ENCODE results near the gene ZFAND2A.
"Not testable (repeated sequence)": the region's sequence is repeated elsewhere in the genome, so short reads cannot be mapped to it uniquely, and the experiment has no call there.

Gene ZFAND2A

GRCh38 chr7:1150400-1151002 lies 9.5 kb downstream of the ZFAND2A start:
- no peak for DNase-seq

GRCh38 chr7:1149351-1149794 lies 10.6 kb downstream of the ZFAND2A start:
- no peak for DNase-seq

GRCh38 chr7:1147873-1148272 lies 12.1 kb downstream of the ZFAND2A start:
- DNase-seq = not testable (repeated sequence)

GRCh38 chr7:1144269-1144771 lies 15.7 kb downstream of the ZFAND2A start:
- DNase-seq = no peak

GRCh38 chr7:1143031-1143430 lies 17.0 kb downstream of the ZFAND2A start:
- not testable (repeated sequence) for DNase-seq

- no peak for DNase-seq
These were observed 17.9 kb downstream of the ZFAND2A start for GRCh38 chr7:1142051-1142635.

GRCh38 chr7:1141651-1142050 lies 18.3 kb downstream of the ZFAND2A start:
- no peak for DNase-seq

GRCh38 chr7:1140476-1141104 lies 19.4 kb downstream of the ZFAND2A start:
- no peak for DNase-seq

- no peak for DNase-seq
These were observed 22.4 kb downstream of the ZFAND2A start for GRCh38 chr7:1137517-1138167.

GRCh38 chr7:1136841-1137516 lies 23.0 kb downstream of the ZFAND2A start:
- no peak for DNase-seq

GRCh38 chr7:1134951-1135350 lies 25.0 kb downstream of the ZFAND2A start:
- no peak for DNase-seq

- DNase-seq = no peak
These were observed 28.3 kb downstream of the ZFAND2A start for GRCh38 chr7:1131471-1132265.

- DNase-seq = no peak
These were observed 29.7 kb downstream of the ZFAND2A start for GRCh38 chr7:1130021-1130990.

GRCh38 chr7:1129431-1129830 lies 30.6 kb downstream of the ZFAND2A start:
- no peak for DNase-seq

- DNase-seq = no peak
These were observed 33.0 kb downstream of the ZFAND2A start for GRCh38 chr7:1127001-1127400.

- no peak for DNase-seq
These were observed 34.4 kb downstream of the ZFAND2A start for GRCh38 chr7:1125603-1125969.

- DNase-seq = no peak
These were observed 35.0 kb downstream of the ZFAND2A start for GRCh38 chr7:1124816-1125602.

GRCh38 chr7:1124164-1124563 lies 35.8 kb downstream of the ZFAND2A start:
- no peak for DNase-seq

- DNase-seq = no peak
These were observed 36.3 kb downstream of the ZFAND2A start for GRCh38 chr7:1123715-1124114.

GRCh38 chr7:1122832-1123501 lies 37.0 kb downstream of the ZFAND2A start:
- no peak for DNase-seq

Measured in activated CD4-positive, alpha-beta T cell treated with anti-CD3 and anti-CD28 coated beads, Interleukin-2, amount 50 U/mL, for 1 hour (primary cell).